ENCODE measurements around the gene TNFSF12.
"Not testable (repeated sequence)": the region's sequence is repeated elsewhere in the genome, so short reads cannot be mapped to it uniquely, and the experiment has no call there.

DNA sequence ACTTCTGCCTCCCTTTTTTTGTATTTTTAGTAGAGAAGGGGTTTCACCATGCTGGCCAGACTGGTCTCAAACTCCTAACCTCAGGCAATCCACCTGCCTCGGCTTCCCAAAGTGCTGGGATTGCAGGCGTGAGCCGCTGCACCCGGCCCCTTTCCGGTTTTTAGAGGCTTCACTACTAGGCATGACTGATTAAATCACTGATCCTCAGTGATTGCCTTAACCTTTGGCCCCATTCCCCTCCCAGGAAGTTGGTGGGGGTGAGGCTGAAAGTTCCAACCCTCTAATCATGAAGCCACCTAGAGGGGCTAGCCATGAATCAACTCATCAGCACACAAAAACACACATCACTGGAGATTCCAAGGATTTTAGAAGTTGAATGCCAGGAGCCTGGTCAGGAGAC is 48.7 kb downstream of the TNFSF12 start:
- TF ChIP-seq, protein P1, sequence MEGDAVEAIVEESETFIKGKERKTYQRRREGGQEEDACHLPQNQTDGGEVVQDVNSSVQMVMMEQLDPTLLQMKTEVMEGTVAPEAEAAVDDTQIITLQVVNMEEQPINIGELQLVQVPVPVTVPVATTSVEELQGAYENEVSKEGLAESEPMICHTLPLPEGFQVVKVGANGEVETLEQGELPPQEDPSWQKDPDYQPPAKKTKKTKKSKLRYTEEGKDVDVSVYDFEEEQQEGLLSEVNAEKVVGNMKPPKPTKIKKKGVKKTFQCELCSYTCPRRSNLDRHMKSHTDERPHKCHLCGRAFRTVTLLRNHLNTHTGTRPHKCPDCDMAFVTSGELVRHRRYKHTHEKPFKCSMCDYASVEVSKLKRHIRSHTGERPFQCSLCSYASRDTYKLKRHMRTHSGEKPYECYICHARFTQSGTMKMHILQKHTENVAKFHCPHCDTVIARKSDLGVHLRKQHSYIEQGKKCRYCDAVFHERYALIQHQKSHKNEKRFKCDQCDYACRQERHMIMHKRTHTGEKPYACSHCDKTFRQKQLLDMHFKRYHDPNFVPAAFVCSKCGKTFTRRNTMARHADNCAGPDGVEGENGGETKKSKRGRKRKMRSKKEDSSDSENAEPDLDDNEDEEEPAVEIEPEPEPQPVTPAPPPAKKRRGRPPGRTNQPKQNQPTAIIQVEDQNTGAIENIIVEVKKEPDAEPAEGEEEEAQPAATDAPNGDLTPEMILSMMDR (IDR thresholded peaks at IDR 0.05; ENCODE audit: insufficient read depth, low read depth, low read length), result not testable (repeated sequence)
- not testable (repeated sequence) for TF ChIP-seq EZH2 (IDR thresholded peaks at IDR 0.05; ENCODE audit: insufficient read depth, low read length)
